ENCODE results near the gene COMMD9.

COMMD9 gene

GRCh38 chr11:36257351-36257750, 31.9 kb downstream of the COMMD9 start:
- DNase-seq (ENCODE audit: low read depth): no peak

- no peak for DNase-seq (ENCODE audit: low read depth)
Measured at GRCh38 chr11:36254713-36255112, 34.5 kb downstream of the COMMD9 start.

GRCh38 chr11:36253238-36253637, 36.0 kb downstream of the COMMD9 start:
- DNase-seq (ENCODE audit: low read depth): no peak

GRCh38 chr11:36251823-36252222, 37.4 kb downstream of the COMMD9 start:
- no peak for DNase-seq (ENCODE audit: low read depth)

- DNase-seq (ENCODE audit: low read depth): no peak
Measured at GRCh38 chr11:36249246-36249645, 40.0 kb downstream of the COMMD9 start.

GRCh38 chr11:36248436-36248835, 40.8 kb downstream of the COMMD9 start:
- DNase-seq (ENCODE audit: low read depth): no peak

- DNase-seq (ENCODE audit: low read depth): no peak
Measured at GRCh38 chr11:36247493-36247892, 41.7 kb downstream of the COMMD9 start.

- DNase-seq (ENCODE audit: low read depth): no peak
Measured at GRCh38 chr11:36243641-36244040, 45.6 kb downstream of the COMMD9 start.

- no peak for DNase-seq (ENCODE audit: low read depth)
Measured at GRCh38 chr11:36241497-36241896, 47.7 kb downstream of the COMMD9 start.

GRCh38 chr11:36240801-36241200, 48.4 kb downstream of the COMMD9 start:
- DNase-seq (ENCODE audit: low read depth): no peak

GRCh38 chr11:36240173-36240572, 49.1 kb downstream of the COMMD9 start:
- no peak for DNase-seq (ENCODE audit: low read depth)

GRCh38 chr11:36239636-36240035, 49.6 kb downstream of the COMMD9 start:
- no peak for DNase-seq (ENCODE audit: low read depth)

GRCh38 chr11:36238881-36239280, 50.3 kb downstream of the COMMD9 start:
- no peak for DNase-seq (ENCODE audit: low read depth)

- no peak for DNase-seq (ENCODE audit: low read depth)
Measured at GRCh38 chr11:36238036-36238631, 51.1 kb downstream of the COMMD9 start.

- no peak for DNase-seq (ENCODE audit: low read depth)
Measured at GRCh38 chr11:36237391-36237790, 51.8 kb downstream of the COMMD9 start.

GRCh38 chr11:36235750-36236149, 53.5 kb downstream of the COMMD9 start:
- DNase-seq (ENCODE audit: low read depth): no peak

- DNase-seq (ENCODE audit: low read depth): no peak
Measured at GRCh38 chr11:36234825-36235224, 54.4 kb downstream of the COMMD9 start.

GRCh38 chr11:36233204-36233603, 56.0 kb downstream of the COMMD9 start:
- DNase-seq (ENCODE audit: low read depth): no peak

GRCh38 chr11:36230779-36231699, 58.2 kb downstream of the COMMD9 start:
- DNase-seq (ENCODE audit: low read depth): no peak

GRCh38 chr11:36229091-36229705, 60.0 kb downstream of the COMMD9 start:
- no peak for DNase-seq (ENCODE audit: low read depth)

- DNase-seq (ENCODE audit: low read depth): no peak
Measured at GRCh38 chr11:36228689-36229088, 60.5 kb downstream of the COMMD9 start.

- DNase-seq (ENCODE audit: low read depth): no peak
Measured at GRCh38 chr11:36227044-36227443, 62.2 kb downstream of the COMMD9 start.

Measured in stimulated activated CD8-positive, alpha-beta memory T cell treated with anti-CD3 and anti-CD28 coated beads, Interleukin-15, amount 100 ng/mL, for 1 hour (primary cell).